ENCODE data around the gene TRAF6.

The TRAF6 gene

DNA sequence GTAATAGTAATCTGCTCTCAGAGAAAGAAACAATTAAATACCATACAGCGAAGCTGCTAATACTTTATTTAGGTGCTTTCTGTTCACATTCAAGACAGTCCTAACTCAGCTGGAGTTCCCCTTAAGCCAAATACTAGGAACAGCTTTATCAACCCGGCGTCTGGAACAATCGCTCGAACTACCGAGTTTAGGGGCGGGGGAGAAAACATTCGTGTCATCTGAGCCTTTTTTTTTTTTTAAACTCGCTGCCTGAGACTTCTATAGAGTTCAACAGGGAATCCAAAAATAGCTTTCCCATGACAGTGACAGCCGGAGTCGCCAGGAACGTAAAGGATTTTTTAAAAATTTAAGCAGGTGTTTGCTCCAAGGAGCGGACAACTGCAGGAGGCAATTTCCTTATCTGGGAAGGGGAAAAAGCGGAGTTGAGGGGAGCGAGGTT is 852 bp downstream of the TRAF6 start:
- TF ChIP-seq, protein P1, sequence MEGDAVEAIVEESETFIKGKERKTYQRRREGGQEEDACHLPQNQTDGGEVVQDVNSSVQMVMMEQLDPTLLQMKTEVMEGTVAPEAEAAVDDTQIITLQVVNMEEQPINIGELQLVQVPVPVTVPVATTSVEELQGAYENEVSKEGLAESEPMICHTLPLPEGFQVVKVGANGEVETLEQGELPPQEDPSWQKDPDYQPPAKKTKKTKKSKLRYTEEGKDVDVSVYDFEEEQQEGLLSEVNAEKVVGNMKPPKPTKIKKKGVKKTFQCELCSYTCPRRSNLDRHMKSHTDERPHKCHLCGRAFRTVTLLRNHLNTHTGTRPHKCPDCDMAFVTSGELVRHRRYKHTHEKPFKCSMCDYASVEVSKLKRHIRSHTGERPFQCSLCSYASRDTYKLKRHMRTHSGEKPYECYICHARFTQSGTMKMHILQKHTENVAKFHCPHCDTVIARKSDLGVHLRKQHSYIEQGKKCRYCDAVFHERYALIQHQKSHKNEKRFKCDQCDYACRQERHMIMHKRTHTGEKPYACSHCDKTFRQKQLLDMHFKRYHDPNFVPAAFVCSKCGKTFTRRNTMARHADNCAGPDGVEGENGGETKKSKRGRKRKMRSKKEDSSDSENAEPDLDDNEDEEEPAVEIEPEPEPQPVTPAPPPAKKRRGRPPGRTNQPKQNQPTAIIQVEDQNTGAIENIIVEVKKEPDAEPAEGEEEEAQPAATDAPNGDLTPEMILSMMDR (IDR thresholded peaks at IDR 0.05; ENCODE audit: control insufficient read depth, extremely low read depth, insufficient read depth): no peak
- DNase-seq (ENCODE audit: low read depth): no peak

DNA sequence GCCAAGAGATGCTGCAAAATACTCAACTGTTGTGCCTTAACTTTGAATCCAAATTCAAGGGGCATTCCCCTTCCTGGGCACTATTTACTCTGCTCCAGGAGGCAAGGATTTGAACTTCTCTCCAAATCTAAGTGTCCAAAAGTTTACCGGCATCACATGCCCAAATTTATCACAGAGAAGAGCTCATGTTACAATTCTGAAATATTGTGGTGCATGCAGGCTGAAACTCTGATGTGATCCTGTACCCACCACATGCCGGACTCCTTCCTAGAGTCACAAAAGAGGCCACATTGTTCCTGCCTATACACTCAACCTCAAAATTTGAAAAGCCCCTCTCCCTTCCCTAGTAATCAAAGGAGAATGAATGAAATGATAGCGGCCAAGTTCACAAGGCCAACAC is 1.3 kb downstream of the TRAF6 start:
- no peak for DNase-seq (ENCODE audit: low read depth)
- H3K4me3 ChIP-seq (ENCODE audit: low read depth, low read length): peak overlapping the region; percentile 79
- TF ChIP-seq, protein P1 (IDR thresholded peaks at IDR 0.05; ENCODE audit: control insufficient read depth, extremely low read depth, insufficient read depth): no peak

More for the DNA sequence above, 852 bp downstream of the TRAF6 start:
- peak overlapping the region; percentile 79 for H3K4me3 ChIP-seq (ENCODE audit: low read depth, low read length)

DNA sequence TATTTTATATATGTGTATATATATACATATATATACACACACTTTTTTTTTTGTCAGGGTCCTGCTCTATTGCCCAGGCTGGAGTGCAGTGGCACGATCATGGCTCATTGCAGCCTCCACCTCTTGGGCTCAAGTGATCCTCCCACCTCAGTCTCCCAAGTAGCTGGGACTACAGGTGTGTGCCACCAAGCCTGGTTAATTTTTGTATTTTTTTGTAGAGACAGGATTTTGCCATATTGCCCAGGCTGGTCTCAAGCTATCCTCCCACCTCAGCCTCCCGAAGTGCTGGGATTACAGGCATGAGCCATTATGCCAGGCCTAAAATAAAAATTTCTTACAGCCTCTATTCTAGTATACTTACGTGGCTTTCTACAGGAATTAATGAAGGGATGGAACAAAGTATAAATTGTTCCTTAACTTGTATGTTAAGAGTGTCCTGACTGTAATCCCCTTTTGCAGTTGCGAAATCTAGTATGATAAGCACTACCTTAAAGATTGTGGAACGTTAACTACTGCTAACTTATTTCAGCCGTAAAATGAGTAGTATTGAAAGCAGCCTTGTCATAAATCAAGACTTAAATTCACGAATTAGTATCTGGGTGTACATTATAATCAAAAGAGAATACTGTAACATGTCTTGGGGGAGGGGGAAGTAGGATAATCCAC is 2.1 kb downstream of the TRAF6 start:
- TF ChIP-seq, protein P1 (IDR thresholded peaks at IDR 0.05; ENCODE audit: control insufficient read depth, extremely low read depth, insufficient read depth): no peak
- DNase-seq (ENCODE audit: low read depth): no peak
- H3K4me3 ChIP-seq (ENCODE audit: low read depth, low read length): no peak overlapping the region

DNA sequence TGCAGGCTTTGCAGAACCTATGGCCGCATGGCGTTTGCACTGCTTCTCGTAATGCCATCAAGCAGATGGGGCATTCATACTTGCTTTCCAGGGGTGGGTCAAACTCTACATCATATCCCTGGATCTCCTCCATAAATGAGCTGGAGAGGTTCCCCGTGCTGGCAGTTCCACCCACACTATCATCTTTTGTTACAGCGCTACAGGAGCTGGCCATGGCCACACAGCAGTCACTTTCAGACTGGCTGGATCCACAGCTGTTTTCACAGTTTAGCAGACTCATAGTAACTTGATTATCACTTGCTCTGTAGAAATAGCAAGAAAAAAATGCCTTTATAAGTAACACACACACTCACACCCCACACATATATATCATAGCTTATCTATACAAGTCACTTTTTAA is 8.8 kb downstream of the TRAF6 start:
- no peak overlapping the region for H3K4me3 ChIP-seq (ENCODE audit: low read depth, low read length)
- TF ChIP-seq, protein P1 (IDR thresholded peaks at IDR 0.05; ENCODE audit: control insufficient read depth, extremely low read depth, insufficient read depth): no peak
- no peak for DNase-seq (ENCODE audit: low read depth)

DNA sequence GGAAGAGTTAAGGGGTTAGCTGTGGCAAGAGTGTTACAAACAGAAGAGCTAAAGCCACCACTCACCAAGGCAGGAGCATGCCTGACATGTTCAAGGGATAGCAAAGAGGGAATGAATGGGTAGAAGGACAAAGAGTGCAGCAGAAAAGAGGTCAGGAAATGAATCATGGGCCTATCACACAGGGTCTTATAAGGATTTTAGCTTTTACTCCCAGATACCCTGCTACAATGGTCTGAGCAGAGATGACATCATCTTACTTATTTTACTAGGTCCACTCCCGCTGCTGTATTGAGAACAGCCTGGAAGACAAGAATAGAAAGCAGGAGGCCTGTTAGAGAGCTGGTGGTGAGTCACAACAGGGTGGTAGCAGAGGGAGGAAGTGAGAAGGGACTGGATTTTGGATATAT is 9.8 kb downstream of the TRAF6 start:
- H3K4me3 ChIP-seq (ENCODE audit: low read depth, low read length): no peak overlapping the region
- TF ChIP-seq, protein P1 (IDR thresholded peaks at IDR 0.05; ENCODE audit: control insufficient read depth, extremely low read depth, insufficient read depth): no peak
- DNase-seq (ENCODE audit: low read depth): no peak

DNA sequence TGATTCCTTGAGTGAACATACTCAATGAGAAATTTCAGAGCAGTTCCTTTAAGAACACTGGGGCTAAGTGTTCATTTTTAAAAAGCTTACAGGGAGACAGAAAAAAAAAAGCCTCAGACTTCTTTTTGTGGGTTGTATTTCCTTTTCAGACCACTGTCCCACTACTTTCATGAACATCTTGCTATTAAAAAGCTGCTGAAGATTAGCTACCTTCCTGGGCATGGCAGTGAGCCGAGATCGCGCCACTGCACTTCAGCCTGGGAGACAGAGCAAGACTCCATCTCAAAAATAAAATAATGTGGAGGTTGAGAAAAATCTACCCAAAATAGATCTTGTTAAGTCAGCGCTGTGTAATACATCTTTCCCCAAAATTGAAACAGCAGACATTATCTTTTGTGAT is 10.8 kb downstream of the TRAF6 start:
- H3K4me3 ChIP-seq (ENCODE audit: low read depth, low read length): no peak overlapping the region
- DNase-seq (ENCODE audit: low read depth): no peak
- TF ChIP-seq, protein P1 (IDR thresholded peaks at IDR 0.05; ENCODE audit: control insufficient read depth, extremely low read depth, insufficient read depth): no peak

DNA sequence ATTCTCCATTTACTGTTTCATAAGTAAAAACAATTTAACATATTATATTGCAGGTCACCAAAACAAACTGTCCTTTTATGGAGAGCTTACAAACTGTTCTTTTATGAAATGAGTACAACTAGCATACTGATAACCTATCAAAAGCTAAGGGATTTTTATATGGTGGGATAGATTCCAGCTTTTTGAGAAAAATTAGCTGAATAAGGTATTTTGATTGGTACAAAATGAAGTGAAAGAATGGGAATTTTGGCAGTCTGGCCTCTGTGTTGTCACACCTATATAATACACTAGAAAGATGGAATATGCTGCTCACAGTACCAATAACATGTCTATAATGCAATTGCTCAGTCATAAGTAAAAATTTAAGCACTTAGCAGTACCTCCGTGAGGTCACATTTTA is 11.4 kb downstream of the TRAF6 start:
- no peak overlapping the region for H3K4me3 ChIP-seq (ENCODE audit: low read depth, low read length)
- TF ChIP-seq, protein P1 (IDR thresholded peaks at IDR 0.05; ENCODE audit: control insufficient read depth, extremely low read depth, insufficient read depth): no peak

More for the DNA sequence above, 11.4 kb downstream of the TRAF6 start:
- no peak for DNase-seq (ENCODE audit: low read depth)

All from LNCaP clone FGC (cell line).